OCI-LY1 (cell line): ENCODE results near the gene ZNRF3.

Source experiments
- EZH2 ChIP-seq: fragments of 200-600 bp; sonication (generic), shearing (Covaris generic); IDR thresholded peaks from 2 replicates; pipeline ENCODE4 v1.8.0; 2017; ENCODE audit warnings: borderline replicate concordance, mixed run types, mild to moderate bottlenecking, antibody characterized with exemption, low read length, moderate library complexity, mixed read lengths
- TF ChIP-seq, protein P1 (sequence below): fragments of 200-600 bp; sonication (generic), shearing (Covaris generic); IDR thresholded peaks from 2 replicates; pipeline ENCODE4 v1.5.1; 2017; ENCODE audit warnings: mild to moderate bottlenecking, antibody characterized with exemption, low read length, moderate library complexity, mixed read lengths

- TF ChIP-seq, protein P1, sequence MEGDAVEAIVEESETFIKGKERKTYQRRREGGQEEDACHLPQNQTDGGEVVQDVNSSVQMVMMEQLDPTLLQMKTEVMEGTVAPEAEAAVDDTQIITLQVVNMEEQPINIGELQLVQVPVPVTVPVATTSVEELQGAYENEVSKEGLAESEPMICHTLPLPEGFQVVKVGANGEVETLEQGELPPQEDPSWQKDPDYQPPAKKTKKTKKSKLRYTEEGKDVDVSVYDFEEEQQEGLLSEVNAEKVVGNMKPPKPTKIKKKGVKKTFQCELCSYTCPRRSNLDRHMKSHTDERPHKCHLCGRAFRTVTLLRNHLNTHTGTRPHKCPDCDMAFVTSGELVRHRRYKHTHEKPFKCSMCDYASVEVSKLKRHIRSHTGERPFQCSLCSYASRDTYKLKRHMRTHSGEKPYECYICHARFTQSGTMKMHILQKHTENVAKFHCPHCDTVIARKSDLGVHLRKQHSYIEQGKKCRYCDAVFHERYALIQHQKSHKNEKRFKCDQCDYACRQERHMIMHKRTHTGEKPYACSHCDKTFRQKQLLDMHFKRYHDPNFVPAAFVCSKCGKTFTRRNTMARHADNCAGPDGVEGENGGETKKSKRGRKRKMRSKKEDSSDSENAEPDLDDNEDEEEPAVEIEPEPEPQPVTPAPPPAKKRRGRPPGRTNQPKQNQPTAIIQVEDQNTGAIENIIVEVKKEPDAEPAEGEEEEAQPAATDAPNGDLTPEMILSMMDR, result no peak
- no peak for TF ChIP-seq EZH2
Measured at GRCh38 chr22:29078036-29078868, 194.9 kb downstream of the ZNRF3 start.
